DND-41 (cell line): ENCODE measurements around the gene LGR6.

ENCODE experiments used
- EZH2 ChIP-seq: IDR thresholded peaks from 3 replicates; pipeline ENCODE4 v1.6.1; 2012; ENCODE audit warnings: borderline replicate concordance, low read depth, mild to moderate bottlenecking, moderate library complexity, low read length, inconsistent platforms; ENCODE audit not compliant: severe bottlenecking
- TF ChIP-seq, protein P1 (sequence below): IDR thresholded peaks from 2 replicates; pipeline ENCODE4 v1.5.1; 2012; ENCODE audit warnings: borderline replicate concordance, low read length, moderate library complexity, mild to moderate bottlenecking; ENCODE audit not compliant: poor library complexity, severe bottlenecking; ENCODE audit errors: extremely low read depth

DNA sequence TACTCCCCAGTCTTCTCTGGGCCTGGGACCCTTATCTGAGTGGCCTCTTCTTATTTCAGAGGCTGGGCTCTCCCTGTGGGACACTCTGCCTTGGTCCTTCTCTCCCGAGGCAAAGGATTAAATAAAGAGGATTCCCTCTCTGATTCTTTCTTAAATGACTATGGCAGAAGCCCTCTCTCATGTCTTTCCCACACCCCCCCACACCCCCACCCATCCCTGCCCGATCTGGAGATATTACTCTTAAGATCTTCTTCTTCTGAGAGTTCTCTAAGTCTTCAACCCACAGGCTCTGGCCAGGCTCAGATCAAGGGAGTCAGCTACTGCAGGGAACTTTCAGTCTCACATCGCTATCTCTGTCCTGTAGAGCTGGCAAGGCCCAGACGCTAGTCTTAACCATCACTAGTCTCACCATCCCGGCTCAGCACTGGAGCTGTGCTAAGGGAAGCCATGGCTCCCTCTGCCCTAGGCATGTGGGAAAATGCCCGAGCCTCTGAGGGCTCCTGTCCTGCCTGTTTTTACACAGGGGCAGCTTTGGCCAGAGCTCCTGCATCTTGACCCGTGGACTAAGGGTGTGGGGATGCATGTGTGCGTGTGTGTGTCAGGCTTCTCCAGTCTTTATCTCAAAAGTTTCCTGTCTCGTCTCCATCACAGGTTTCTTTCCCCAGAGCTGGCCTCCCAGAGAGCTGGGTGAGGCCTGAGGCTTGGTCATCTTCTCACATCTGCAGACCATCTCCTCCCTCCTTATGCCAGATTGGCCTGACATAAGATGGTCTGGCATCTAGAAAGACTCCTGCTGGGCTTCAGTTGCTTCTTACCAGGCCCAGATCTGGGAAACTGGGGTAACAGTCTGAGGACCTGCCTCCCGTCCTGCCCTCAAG is 36.7 kb downstream of the LGR6 start:
- TF ChIP-seq, protein P1, sequence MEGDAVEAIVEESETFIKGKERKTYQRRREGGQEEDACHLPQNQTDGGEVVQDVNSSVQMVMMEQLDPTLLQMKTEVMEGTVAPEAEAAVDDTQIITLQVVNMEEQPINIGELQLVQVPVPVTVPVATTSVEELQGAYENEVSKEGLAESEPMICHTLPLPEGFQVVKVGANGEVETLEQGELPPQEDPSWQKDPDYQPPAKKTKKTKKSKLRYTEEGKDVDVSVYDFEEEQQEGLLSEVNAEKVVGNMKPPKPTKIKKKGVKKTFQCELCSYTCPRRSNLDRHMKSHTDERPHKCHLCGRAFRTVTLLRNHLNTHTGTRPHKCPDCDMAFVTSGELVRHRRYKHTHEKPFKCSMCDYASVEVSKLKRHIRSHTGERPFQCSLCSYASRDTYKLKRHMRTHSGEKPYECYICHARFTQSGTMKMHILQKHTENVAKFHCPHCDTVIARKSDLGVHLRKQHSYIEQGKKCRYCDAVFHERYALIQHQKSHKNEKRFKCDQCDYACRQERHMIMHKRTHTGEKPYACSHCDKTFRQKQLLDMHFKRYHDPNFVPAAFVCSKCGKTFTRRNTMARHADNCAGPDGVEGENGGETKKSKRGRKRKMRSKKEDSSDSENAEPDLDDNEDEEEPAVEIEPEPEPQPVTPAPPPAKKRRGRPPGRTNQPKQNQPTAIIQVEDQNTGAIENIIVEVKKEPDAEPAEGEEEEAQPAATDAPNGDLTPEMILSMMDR = no peak
- no peak for TF ChIP-seq EZH2
